Heart right ventricle (tissue), 16 donors: ENCODE results near the gene NAP1L5. TPM values are rescaled to one million over a fixed set of nuclear protein-coding genes. Genes with fewer than 3 reads are reported as not detected.
A peak's percentile ranks its signal among the peaks of the same experiment; 100 is the strongest.

Experiments used
- ATAC-seq, 8 donors: fragments of 200-7000 bp; cut with Tn5 transposase; one replicate each; pipeline ENCODE4 v1.9.1; 2020; ENCODE audit warnings: mild to moderate bottlenecking in 8 of 8, moderate library complexity in 8 of 8, moderate number of reproducible peaks in 1 of 8
- DNase-seq, 2 donors: peaks; one replicate each; pipeline ENCODE4 v3.0.0-alpha.2; 2020
- H3K27ac ChIP-seq, 10 donors: fragments of 200-600 bp; sonication (generic) in 2 of 10; one replicate each; pipeline versions ENCODE4 v1.5.0 to v1.8.0; 2020 to 2022; ENCODE audit warnings: mild to moderate bottlenecking in 3 of 10
- H3K27me3 ChIP-seq, 7 donors: fragments of 200-600 bp; one replicate each; pipeline ENCODE4 v1.8.0; 2021 to 2022; ENCODE audit warnings: mild to moderate bottlenecking in 2 of 7
- H3K36me3 ChIP-seq, 9 donors: fragments of 200-600 bp; sonication (generic) in 1 of 9; one replicate each; pipeline versions ENCODE4 v1.5.0 to v1.8.0; 2020 to 2022; ENCODE audit warnings: mild to moderate bottlenecking in 2 of 9
- H3K4me1 ChIP-seq, 9 donors: fragments of 200-600 bp; sonication (generic) in 1 of 9; one replicate each; pipeline versions ENCODE4 v1.5.0 to v1.8.0; 2020 to 2022; ENCODE audit warnings: mild to moderate bottlenecking in 4 of 9
- H3K4me3 ChIP-seq, 10 donors: fragments of 200-600 bp; sonication (generic) in 2 of 10; one replicate each; pipeline versions ENCODE4 v1.5.0 to v1.8.0; 2020 to 2022; ENCODE audit warnings: mild to moderate bottlenecking in 7 of 10, moderate library complexity in 2 of 10
- H3K9me3 ChIP-seq, 11 donors: fragments of 200-600 bp in 10 of 11; sonication (generic) in 2 of 11; one replicate each; pipeline versions ENCODE4 v1.5.0 to v1.8.0; 2013 to 2022; ENCODE audit warnings: mild to moderate bottlenecking in 2 of 11, control low read depth in 1 of 11, moderate library complexity in 1 of 11
- WGBS, 2 donors: extraction: QIAGEN DNeasy Blood & Tissue Kit; methylation state at CpG; one replicate each; pipeline ENCODE4 v1.1.7; 2013; ENCODE audit warnings: inconsistent platforms in 1 of 2; 5-methylcytosine and 5-hydroxymethylcytosine counted together
- intact Hi-C, 10 donors: fragments of 100-400 bp; cut with DNase I; formaldehyde crosslinking; loops; one replicate each; pipeline versions ENCODE4 v1.11.1 to v1.14.2; 2022
- polyA plus RNA-seq, 2 donors: library from polyadenylated mRNA; stranded (reverse); fragments of 200-250 nt; gene quantifications; one replicate each; pipeline ENCODE4 v1.2.3, GENCODE V29; 2013
- total RNA-seq, 10 donors: library from RNA; stranded (reverse); fragmentation: NEBNext Ultra II Directional in 3 of 10; extraction: Animal tissue kit (Norgen Biotek cat#: 25700) in 3 of 10; gene quantifications; one replicate each; pipeline versions ENCODE4 v1.2.1 to v1.2.4, GENCODE V29; 2021 to 2023
- TF ChIP-seq, protein P1 (sequence below), 9 donors: fragments of 200-600 bp; sonication (generic) in 2 of 9; IDR thresholded peaks; one replicate each; pipeline versions ENCODE4 v1.5.0 to v1.8.0; 2021 to 2022; ENCODE audit warnings: antibody characterized with exemption in 9 of 9, mild to moderate bottlenecking in 5 of 9, moderate library complexity in 1 of 9
- donor health status: Arrhythmogenic right ventricular cardiomyopathy.
- donor health status: ischemic (EF 13 %, LVEDD 7.1; RV severe dilation, severe dysfunction).
- donor health status: healthy with polysubstance abuse.
- donor health status: DM: no; HTN: yes; CAD: no.
- donor health status: DM: no; HTN: no; CAD: no.
- donor health status: ischemic (EF 25% LVEDD 6.9; RV normal size, moderate dysfunction).
- donor health status: ischemic (EF 25% LVEDD 5.7; RV mildly dilated, moderate dysfunction).
- donor health status: healthy.
- donor health status: DM: yes; HTN: yes; CAD: no.
- donor health status: Ischemic cardiomyopathy.
- donor health status: ischemic (EF 35%, LVEDD 5.7; RV mildly dilated, moderate dysfunction).
- donor health status: nonischemic (EF 11% LVEDD 7.7; RV severe dilation, severe dysfunction).
- donor health status: DM: yes; HTN: yes; CAD: no.
- donor health status: PGD.
- donor health status: ischemic (EF 29% LVEDD 5.4; RV normal size, mild dysfunction).
- donor health status: nonischemic (EF 23%, LVEDD 6.1; RV moderate dilation, normal function).

Gene NAP1L5
- total and polyA plus RNA-seq, 12 donors, result 2.6 to 7.9 (median 6.1) TPM

DNA sequence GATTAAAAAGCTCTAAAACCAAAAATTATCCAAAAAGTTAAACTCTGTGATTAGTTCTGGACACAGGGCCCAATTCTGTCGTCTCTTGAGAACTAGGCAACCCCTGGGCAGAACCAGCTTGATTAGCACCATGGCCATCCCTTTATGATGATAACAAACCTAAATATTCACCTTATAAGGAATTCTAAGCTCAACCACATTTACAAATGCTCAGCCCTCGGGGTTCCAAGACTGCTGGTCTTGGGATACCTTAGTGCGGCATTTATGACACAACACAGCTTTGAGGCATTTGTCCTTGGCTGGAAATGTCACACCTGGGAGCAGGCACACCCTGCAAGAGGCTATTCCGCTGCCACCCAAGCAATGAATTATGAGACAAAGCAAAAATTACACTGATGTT, 27.5 kb upstream of the NAP1L5 start:
- DNase-seq (no peak), ATAC-seq (no peak)
- peaks cover 0 to 98% (median 26%) of the 10 kb centered on the region in 9 donors for H3K36me3 ChIP-seq
- H3K27me3 ChIP-seq, result no peaks in the 10 kb centered on the region
- H3K4me1 ChIP-seq, result peaks cover 8 to 82% (median 58%) of the 10 kb centered on the region in 9 donors
- intact Hi-C loops, result loop anchor here in 1 of 10 donors (10.0 kb wide), 1 partner anchor 80 kb away; no protein-coding TSS in a partner anchor
- 92 to 95% methylated on average over 4 of the region's 4 CpGs for WGBS, 2 donors
- H3K9me3 ChIP-seq, result no peaks in the 10 kb centered on the region
- H3K27ac ChIP-seq, result peak overlapping the region in 1 of 10 donors; percentile 7
- H3K4me3 ChIP-seq, result no peak overlapping the region
- TF ChIP-seq, protein P1, sequence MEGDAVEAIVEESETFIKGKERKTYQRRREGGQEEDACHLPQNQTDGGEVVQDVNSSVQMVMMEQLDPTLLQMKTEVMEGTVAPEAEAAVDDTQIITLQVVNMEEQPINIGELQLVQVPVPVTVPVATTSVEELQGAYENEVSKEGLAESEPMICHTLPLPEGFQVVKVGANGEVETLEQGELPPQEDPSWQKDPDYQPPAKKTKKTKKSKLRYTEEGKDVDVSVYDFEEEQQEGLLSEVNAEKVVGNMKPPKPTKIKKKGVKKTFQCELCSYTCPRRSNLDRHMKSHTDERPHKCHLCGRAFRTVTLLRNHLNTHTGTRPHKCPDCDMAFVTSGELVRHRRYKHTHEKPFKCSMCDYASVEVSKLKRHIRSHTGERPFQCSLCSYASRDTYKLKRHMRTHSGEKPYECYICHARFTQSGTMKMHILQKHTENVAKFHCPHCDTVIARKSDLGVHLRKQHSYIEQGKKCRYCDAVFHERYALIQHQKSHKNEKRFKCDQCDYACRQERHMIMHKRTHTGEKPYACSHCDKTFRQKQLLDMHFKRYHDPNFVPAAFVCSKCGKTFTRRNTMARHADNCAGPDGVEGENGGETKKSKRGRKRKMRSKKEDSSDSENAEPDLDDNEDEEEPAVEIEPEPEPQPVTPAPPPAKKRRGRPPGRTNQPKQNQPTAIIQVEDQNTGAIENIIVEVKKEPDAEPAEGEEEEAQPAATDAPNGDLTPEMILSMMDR (IDR thresholded peaks at IDR 0.05), result no peak

DNA sequence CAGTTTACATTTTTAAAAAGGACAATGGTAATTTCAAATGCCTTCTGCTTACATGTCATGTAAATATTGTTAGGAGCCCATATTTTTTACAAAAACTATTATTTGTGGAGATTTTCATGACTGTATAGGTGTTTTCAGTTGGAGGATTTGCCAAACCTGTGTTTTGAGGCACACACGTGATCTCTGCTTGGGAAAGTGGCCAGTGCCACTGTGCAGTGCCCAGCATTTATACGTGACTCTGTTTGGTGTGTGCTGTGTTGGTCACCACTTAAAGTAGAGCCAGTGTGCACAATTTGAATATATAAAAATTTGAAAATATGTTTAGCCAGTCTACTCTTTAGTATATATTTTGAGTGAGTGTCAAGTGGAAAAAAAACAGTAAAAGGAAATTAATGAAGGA, 26.8 kb upstream of the NAP1L5 start:
- TF ChIP-seq, protein P1 (IDR thresholded peaks at IDR 0.05), result no peak
- DNase-seq (no peak), ATAC-seq (no peak)
- intact Hi-C loops, result loop anchor here in 1 of 10 donors (5.0 to 10.0 kb wide), 2 partner anchors 38 to 80 kb away; no protein-coding TSS in a partner anchor
- H3K36me3 ChIP-seq, result peaks cover 0 to 95% (median 26%) of the 10 kb centered on the region in 9 donors
- 66 to 68% methylated on average over 2 of the region's 2 CpGs for WGBS, 2 donors
- peaks cover 8 to 75% (median 57%) of the 10 kb centered on the region in 9 donors for H3K4me1 ChIP-seq
- H3K9me3 ChIP-seq, result no peaks in the 10 kb centered on the region
- H3K27me3 ChIP-seq, result no peaks in the 10 kb centered on the region
- no peak overlapping the region for H3K4me3 ChIP-seq
- peak overlapping the region in 2 of 10 donors; percentile 5 to 36 for H3K27ac ChIP-seq

DNA sequence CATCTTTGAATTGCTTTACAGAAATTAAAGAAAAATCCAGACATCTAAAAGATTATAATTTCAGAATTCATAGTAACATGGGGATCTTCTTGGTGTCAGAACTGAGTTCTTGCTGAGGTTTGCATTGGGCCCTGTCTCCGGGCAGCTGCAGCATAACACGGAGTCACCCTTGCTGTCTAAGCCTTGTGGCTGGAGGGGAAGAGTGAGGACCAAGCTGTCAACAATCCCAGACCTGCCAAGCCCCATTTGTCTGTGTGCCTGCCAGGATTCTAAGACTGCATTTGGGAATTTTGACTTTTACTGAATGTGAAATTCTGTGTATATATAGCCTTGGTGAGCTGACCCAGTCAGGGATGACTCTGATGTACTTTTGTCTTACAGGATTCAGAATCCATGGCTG, 25.2 kb upstream of the NAP1L5 start:
- Histone ChIP-seq H3K36me3 (peaks cover 0 to 90% (median 30%) of the 10 kb centered on the region in 9 donors), H3K9me3 (peaks cover 0 to 8% (median 4%) of the 10 kb centered on the region in 11 donors), H3K27me3 (no peaks in the 10 kb centered on the region), H3K4me3 (no peak overlapping the region), H3K27ac (peak overlapping the region in 2 of 10 donors; percentile 53 to 57), H3K4me1 (peaks cover 5 to 59% (median 41%) of the 10 kb centered on the region in 9 donors)
- TF ChIP-seq, protein P1 (IDR thresholded peaks at IDR 0.05), result no peak
- peak in 1 of 2 donors; percentile 28 for DNase-seq
- peak; percentile 35 to 75 (median 62) for ATAC-seq
- WGBS, 2 donors, result 50 to 51% methylated on average over 2 of the region's 2 CpGs
- intact Hi-C loops, result loop anchor here in 1 of 10 donors (5.0 to 10.0 kb wide), 2 partner anchors 39 to 82 kb away; no protein-coding TSS in a partner anchor

DNA sequence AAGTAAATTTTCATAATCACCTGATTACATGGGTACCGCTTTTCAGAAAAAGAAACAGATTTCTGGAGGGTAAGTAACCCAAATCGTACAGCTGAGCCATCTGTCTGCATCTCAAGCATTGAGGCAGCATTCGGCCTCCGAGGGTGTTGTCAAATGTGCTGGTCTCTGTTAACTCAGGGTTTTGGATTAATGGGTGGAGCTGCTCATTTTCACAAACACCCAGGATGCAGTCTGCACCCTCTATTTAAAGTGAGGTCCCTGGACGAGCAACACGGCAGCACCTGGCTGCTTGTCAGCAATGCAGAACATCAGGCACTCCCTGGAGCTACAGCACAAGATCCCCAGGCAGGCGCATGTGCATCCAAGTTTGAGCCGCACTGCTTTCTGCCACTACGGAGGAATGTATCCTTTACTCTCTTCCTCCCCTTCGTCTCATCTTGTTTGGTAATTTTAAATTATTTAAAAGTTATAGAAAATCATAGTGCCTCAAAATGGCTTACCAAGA, 24.7 kb upstream of the NAP1L5 start:
- ATAC-seq (peak in 6 of 8 donors; percentile 37 to 88 (median 78)), DNase-seq (peak; percentile 40 to 47)
- intact Hi-C loops, result loop anchor here in 1 of 10 donors (5.0 to 10.0 kb wide), 2 partner anchors 40 to 82 kb away; no protein-coding TSS in a partner anchor
- 53 to 63% methylated on average over 10 of the region's 10 CpGs for WGBS, 2 donors
- peaks cover 0 to 13% (median 9%) of the 10 kb centered on the region in 11 donors for H3K9me3 ChIP-seq
- TF ChIP-seq, protein P1 (IDR thresholded peaks at IDR 0.05), result no peak
- H3K36me3 ChIP-seq, result peaks cover 0 to 90% (median 29%) of the 10 kb centered on the region in 9 donors
- no peak overlapping the region for H3K4me3 ChIP-seq
- H3K4me1 ChIP-seq, result peaks cover 5 to 54% (median 37%) of the 10 kb centered on the region in 9 donors
- H3K27me3 ChIP-seq, result no peaks in the 10 kb centered on the region
- H3K27ac ChIP-seq, result peak overlapping the region in 3 of 10 donors; percentile 13 to 57 (median 53)
